Activated naive CD4-positive, alpha-beta T cell treated with anti-CD3 and anti-CD28 coated beads, Interleukin-2, amount 50 U/mL, for 72 hours (primary cell): ENCODE data around the gene RIMKLA. TPM values are rescaled to one million over a fixed set of nuclear protein-coding genes. Genes with fewer than 3 reads are reported as not detected.
A peak's percentile ranks its signal among the peaks of the same experiment; 100 is the strongest.

Source experiments
- ATAC-seq, 2 donors: fragments of 150-1000 bp; cut with Tn5 transposase; 2 replicates each; pipeline ENCODE4 v1.10.0; 2021; ENCODE audit warnings: mild to moderate bottlenecking in 2 of 2, moderate library complexity in 2 of 2
- DNase-seq, 2 donors: peaks; one replicate each; pipeline ENCODE4 v3.0.0; 2021 to 2022; ENCODE audit warnings: low spot score in 2 of 2
- H3K27ac Mint-ChIP-seq, 2 donors: one replicate each; pipeline ENCODE4 v1.8.0; 2022; ENCODE audit warnings: mild to moderate bottlenecking in 2 of 2, mixed read lengths in 2 of 2
- H3K36me3 Mint-ChIP-seq, 2 donors: one replicate each; pipeline ENCODE4 v1.8.0; 2022; ENCODE audit warnings: mixed read lengths in 2 of 2
- H3K9me3 Mint-ChIP-seq, 2 donors: one replicate each; pipeline ENCODE4 v1.8.0; 2022; ENCODE audit warnings: mixed read lengths in 2 of 2
- total RNA-seq, 2 donors: library from RNA; stranded (reverse); gene quantifications; one replicate each; pipeline ENCODE4 v1.2.3, GENCODE V29; 2022

RIMKLA gene
- total RNA-seq, 2 donors from 2014 or later = 0.68 to 18.0 TPM

DNA sequence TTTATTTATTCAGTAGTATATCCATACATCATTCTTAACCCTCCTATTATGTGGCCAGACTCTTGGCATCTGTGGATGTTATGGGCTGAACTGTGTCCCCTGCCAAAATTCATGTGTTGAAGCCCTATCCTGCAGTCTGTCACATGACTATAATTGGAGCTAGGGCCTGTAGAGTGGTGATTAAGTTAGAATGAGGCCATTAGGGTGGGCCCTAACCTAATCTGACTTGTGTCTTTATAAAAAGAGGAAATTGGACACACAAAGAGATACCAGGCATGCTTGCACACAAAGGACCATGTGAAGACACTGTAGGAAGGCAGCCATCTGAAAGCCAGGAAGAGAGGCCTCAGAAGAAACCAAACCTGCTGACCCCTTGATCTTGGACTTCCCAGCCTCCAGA is 68.7 kb downstream of the RIMKLA start:
- no peak for DNase-seq
- ATAC-seq = no peak
- Mint-ChIP-seq H3K9me3 (no peaks in the 10 kb centered on the region), H3K36me3 (no peaks in the 10 kb centered on the region), H3K27ac (no peak overlapping the region)

DNA sequence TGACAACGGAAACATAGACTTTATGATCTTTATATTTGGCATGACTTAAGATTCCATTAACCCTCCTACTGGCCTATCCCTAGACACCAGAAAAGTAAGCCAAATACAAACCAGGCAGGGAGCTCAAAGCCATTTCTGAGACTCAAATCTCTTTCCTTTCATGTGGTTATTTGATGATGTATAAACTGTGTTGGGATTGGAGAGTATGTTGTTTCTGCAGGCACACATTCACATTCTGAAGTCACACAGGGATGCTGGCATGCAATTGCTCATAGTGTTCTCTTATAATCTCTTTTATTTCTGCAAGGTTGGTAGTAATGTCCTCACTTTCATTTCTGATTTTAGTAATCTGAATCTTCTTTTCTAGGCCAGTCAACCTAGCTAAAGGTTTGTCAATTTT is 69.5 kb downstream of the RIMKLA start:
- H3K27ac Mint-ChIP-seq = peak overlapping the region in 1 of 2 donors; percentile 34
- no peaks in the 10 kb centered on the region for H3K9me3 Mint-ChIP-seq
- DNase-seq (no peak), ATAC-seq (peak; percentile 60 to 98)
- no peaks in the 10 kb centered on the region for H3K36me3 Mint-ChIP-seq

DNA sequence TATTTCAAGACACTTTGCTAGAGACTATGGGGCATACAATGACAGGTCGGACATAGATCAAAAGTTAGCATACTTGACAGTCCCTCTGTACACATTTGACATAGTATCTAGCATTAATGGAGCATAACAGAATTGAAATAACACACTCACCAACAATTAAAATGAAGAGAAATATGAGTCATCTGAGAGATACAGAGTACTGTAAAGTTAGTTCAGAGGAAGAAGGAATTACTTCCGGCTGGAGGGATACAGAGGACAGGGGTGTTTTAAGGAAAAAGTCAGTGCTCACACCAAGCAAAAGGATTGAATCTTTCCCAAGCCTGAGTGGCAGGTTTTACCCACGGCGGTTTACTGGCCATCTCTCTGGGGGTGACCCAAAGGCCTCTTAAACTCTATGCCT is 72.8 kb downstream of the RIMKLA start:
- ATAC-seq = no peak
- H3K27ac Mint-ChIP-seq = no peak overlapping the region
- DNase-seq = no peak
- H3K9me3 Mint-ChIP-seq = no peaks in the 10 kb centered on the region
- H3K36me3 Mint-ChIP-seq = peaks cover 14 to 21% of the 10 kb centered on the region in 2 donors

DNA sequence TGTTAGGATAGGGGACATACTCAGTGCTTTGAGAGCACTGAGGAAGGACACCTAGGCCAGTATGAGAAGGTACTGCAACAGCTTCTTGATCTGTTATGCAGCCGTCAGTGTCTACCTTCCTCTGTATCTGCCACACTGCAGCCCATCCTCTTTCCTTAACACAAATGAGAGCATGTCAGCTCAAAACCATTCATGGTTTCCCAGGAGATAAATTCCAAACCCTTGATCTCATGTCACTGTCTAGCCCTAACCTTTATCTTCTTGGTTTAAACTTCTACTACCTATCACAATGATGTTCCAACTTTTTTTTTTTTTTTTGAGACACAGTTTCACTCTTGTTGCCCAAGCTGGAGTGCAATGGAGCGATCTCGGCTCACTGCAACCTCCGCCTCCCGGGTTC is 73.8 kb downstream of the RIMKLA start:
- Mint-ChIP-seq H3K9me3 (no peaks in the 10 kb centered on the region), H3K36me3 (peaks cover 20 to 21% of the 10 kb centered on the region in 2 donors), H3K27ac (no peak overlapping the region)
- ATAC-seq (no peak), DNase-seq (no peak)

- DNase-seq (peak; percentile 88 to 94), ATAC-seq (peak; percentile 88 to 93)
- Mint-ChIP-seq H3K36me3 (peaks cover 21 to 26% of the 10 kb centered on the region in 2 donors), H3K27ac (peak within 1 kb of the TSS; percentile 93 to 98), H3K9me3 (no peaks in the 10 kb centered on the region)
Observed at GRCh38 chr1:42456010-42456753, 75.6 kb downstream of the RIMKLA start, which contains the start of the genes PPCS and ZMYND12. Gene PPCS (plus strand): TSS chr1:42456543. CDS start chr1:42456566, 23 bp downstream. Gene ZMYND12 (minus strand): TSS chr1:42456022. CDS start chr1:42455997, 25 bp downstream.

GRCh38 chr1:42456754-42457089 is 76.1 kb downstream of the RIMKLA start:
- DNase-seq (peak in 1 of 2 donors; percentile 60), ATAC-seq (peak; percentile 64 to 65)
- Mint-ChIP-seq H3K36me3 (peaks cover 21 to 26% of the 10 kb centered on the region in 2 donors), H3K9me3 (no peaks in the 10 kb centered on the region), H3K27ac (peak overlapping the region; percentile 84 to 93)

- H3K9me3 Mint-ChIP-seq = no peaks in the 10 kb centered on the region
- H3K27ac Mint-ChIP-seq = no peak overlapping the region
- no peak for ATAC-seq
- H3K36me3 Mint-ChIP-seq = peaks cover 14 to 26% of the 10 kb centered on the region in 2 donors
- no peak for DNase-seq
Observed at GRCh38 chr1:42461196-42461595, 80.6 kb downstream of the RIMKLA start.

DNA sequence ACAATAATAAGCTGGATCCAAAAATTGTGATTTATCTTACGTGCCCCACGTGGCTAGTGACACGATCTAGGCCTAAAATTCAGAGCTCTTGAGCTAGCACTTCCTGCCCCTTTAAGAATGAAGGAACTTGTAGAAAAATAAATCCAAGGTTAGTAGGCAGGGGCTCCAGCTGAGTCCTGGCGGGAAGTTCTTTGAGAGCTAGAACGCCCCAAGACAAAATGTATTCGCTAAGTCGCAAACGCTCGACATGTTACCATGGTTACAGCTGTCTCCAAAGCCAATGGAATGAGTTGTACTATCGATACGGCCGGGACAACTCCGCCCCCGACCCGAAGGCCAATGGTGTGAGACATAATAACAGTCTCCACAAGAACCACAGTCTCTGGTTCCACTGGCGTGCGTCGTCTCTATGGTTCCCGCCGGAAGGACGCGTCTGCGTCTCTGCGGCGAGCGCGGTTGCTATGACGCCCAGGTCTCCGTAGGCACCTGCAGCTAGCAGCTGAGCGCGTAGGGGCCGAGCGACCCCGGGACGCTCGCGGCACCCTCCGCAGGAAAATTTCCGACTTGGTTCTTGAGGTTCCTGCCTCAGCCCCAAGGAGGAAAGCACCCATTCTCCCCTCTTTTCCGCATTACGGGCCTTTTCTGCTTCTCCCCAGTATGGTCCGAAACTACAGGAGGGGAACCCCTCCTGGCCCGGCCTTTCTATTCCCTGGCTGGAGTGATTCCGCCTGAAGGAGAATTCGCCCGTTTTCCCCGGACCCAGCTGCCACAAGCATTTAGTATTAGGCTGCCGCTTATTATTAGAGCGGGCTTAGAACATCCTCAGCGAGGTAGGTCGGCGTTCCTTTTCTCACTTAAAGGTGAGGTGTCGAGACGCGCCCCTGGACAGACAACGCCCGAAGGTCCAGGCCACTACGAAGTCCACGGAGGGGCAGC is 82.5 kb downstream of the RIMKLA start, which contains the start of gene CCDC30:
Gene CCDC30 (plus strand): TSS at position 459 of the 936 bp plus-strand sequence. CDS start 17,266 bp downstream, outside the sequence.
- Mint-ChIP-seq H3K36me3 (peaks cover 3 to 14% of the 10 kb centered on the region in 2 donors), H3K27ac (peak within 1 kb of the TSS; percentile 72 to 91), H3K9me3 (no peaks in the 10 kb centered on the region)
- DNase-seq = peak; percentile 89 to 93
- peak; percentile 100 for ATAC-seq

GRCh38 chr1:42463921-42464320 is 83.3 kb downstream of the RIMKLA start:
- DNase-seq (no peak), ATAC-seq (no peak)
- Mint-ChIP-seq H3K36me3 (peaks cover 0 to 7% of the 10 kb centered on the region in 2 donors), H3K27ac (no peak overlapping the region), H3K9me3 (no peaks in the 10 kb centered on the region)

DNA sequence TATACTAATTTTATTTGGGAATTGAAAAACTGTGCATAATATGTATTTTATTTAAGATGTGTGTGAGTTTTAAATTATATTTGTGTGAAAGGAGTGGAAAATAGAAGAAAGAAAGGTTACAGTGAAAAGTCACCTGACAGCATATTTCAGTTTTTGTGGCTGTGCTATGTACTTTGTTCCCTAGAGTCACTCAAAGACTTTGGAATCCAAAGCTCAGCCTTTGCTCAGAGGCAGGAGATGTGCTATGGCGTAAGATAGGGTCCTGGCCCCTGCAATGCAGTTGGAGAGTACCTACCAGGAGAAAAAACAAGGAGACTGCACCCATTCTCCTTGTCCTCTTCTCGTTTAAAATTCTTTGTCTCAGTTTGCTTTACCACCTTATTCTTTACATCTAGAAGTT is 85.4 kb downstream of the RIMKLA start:
- Mint-ChIP-seq H3K9me3 (no peaks in the 10 kb centered on the region), H3K27ac (no peak overlapping the region), H3K36me3 (no peaks in the 10 kb centered on the region)
- ATAC-seq = no peak
- DNase-seq = no peak

GRCh38 chr1:42469727-42470126 is 89.1 kb downstream of the RIMKLA start:
- Mint-ChIP-seq H3K9me3 (no peaks in the 10 kb centered on the region), H3K27ac (no peak overlapping the region), H3K36me3 (no peaks in the 10 kb centered on the region)
- DNase-seq (no peak), ATAC-seq (no peak)

Other genes with a start within 250 kb of the RIMKLA start
- gene GUCA2B, start 227.4 kb upstream of the RIMKLA start, total RNA-seq = not detected
- gene GUCA2A, start 216.0 kb upstream of the RIMKLA start, total RNA-seq = not detected
- gene FOXJ3, start 45.6 kb upstream of the RIMKLA start, total RNA-seq = 10 to 100 TPM; 51.0 to 52.9 TPM
- under 1 TPM; 0.45 to 0.84 TPM for gene ZMYND12, start 75.2 kb downstream of the RIMKLA start, total RNA-seq
- 10 to 100 TPM; 37.8 to 50.1 TPM for gene PPCS, start 75.8 kb downstream of the RIMKLA start, total RNA-seq
- gene CCDC30, start 82.5 kb downstream of the RIMKLA start, total RNA-seq = 1 to 10 TPM; 2.2 to 2.3 TPM